Measurements from ENCODE around the gene BCL11A.

Gene BCL11A

GRCh38 chr2:60486067-60486466, 67.4 kb downstream of the BCL11A start:
- no peak for DNase-seq (ENCODE audit: low read depth)
- H3K4me3 ChIP-seq (ENCODE audit: low read depth, low read length) = no peak overlapping the region
- TF ChIP-seq, protein P1, sequence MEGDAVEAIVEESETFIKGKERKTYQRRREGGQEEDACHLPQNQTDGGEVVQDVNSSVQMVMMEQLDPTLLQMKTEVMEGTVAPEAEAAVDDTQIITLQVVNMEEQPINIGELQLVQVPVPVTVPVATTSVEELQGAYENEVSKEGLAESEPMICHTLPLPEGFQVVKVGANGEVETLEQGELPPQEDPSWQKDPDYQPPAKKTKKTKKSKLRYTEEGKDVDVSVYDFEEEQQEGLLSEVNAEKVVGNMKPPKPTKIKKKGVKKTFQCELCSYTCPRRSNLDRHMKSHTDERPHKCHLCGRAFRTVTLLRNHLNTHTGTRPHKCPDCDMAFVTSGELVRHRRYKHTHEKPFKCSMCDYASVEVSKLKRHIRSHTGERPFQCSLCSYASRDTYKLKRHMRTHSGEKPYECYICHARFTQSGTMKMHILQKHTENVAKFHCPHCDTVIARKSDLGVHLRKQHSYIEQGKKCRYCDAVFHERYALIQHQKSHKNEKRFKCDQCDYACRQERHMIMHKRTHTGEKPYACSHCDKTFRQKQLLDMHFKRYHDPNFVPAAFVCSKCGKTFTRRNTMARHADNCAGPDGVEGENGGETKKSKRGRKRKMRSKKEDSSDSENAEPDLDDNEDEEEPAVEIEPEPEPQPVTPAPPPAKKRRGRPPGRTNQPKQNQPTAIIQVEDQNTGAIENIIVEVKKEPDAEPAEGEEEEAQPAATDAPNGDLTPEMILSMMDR (conservative IDR thresholded peaks at IDR 0.05; ENCODE audit: low read depth, low read length) = no peak

DNA sequence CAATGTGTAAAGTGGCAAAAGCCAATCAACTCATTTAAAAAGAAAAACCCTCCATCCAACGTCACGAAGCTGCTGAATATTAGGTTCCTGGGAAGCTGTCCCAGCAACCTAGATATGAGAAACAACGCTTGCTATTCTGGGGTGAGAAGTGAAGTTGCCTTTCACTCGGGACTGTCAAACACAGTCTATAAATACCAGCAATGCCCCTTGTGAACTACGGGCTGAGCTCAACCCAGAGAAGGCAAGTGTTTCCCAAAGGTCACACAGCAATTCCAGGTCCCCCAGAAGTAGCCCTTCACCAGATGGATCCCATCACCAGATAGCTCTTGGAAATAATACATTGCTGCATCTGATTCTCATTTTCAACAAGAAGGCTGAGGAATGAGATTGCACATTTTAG, 67.9 kb downstream of the BCL11A start:
- TF ChIP-seq, protein P1 (conservative IDR thresholded peaks at IDR 0.05; ENCODE audit: low read depth, low read length) = no peak
- no peak overlapping the region for H3K4me3 ChIP-seq (ENCODE audit: low read depth, low read length)
- DNase-seq (ENCODE audit: low read depth) = no peak

- H3K4me3 ChIP-seq (ENCODE audit: low read depth, low read length) = no peak overlapping the region
- TF ChIP-seq, protein P1 (conservative IDR thresholded peaks at IDR 0.05; ENCODE audit: low read depth, low read length) = no peak
- DNase-seq (ENCODE audit: low read depth) = no peak
These were observed 68.4 kb downstream of the BCL11A start for GRCh38 chr2:60485055-60485454.

DNA sequence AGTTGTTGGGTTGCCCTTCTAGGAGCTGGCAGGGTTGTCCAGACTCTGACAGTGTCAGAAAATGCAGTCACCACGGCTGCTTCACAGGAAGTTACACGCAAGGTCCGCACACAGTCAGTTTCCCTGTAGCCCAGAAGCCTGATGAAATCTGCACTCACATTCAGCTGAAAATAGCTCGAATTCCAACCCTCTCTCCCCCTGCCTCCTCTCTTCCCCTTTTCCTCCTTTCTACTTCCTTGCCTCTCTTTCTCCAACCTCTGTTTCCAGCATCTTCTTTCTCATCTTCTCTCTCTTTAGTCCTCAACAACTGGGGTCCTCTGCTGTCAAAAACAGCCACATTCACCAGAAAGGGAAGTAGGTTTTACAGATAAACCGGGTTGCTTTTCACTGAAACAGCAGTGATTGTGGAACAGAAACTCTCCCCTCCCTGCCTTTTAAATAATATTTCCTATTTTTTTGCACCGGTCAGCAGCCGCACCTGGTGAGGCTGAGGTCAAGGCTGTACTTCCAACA, 69.3 kb downstream of the BCL11A start:
- TF ChIP-seq, protein P1 (conservative IDR thresholded peaks at IDR 0.05; ENCODE audit: low read depth, low read length) = no peak
- DNase-seq (ENCODE audit: low read depth) = peak; percentile 76
- H3K4me3 ChIP-seq (ENCODE audit: low read depth, low read length) = peak overlapping the region; percentile 12

GRCh38 chr2:60483401-60483800, 70.1 kb downstream of the BCL11A start:
- DNase-seq (ENCODE audit: low read depth) = peak; percentile 74
- no peak overlapping the region for H3K4me3 ChIP-seq (ENCODE audit: low read depth, low read length)
- TF ChIP-seq, protein P1 (conservative IDR thresholded peaks at IDR 0.05; ENCODE audit: low read depth, low read length) = no peak

- TF ChIP-seq, protein P1 (conservative IDR thresholded peaks at IDR 0.05; ENCODE audit: low read depth, low read length) = no peak
- H3K4me3 ChIP-seq (ENCODE audit: low read depth, low read length) = no peak overlapping the region
- no peak for DNase-seq (ENCODE audit: low read depth)
These were observed 71.2 kb downstream of the BCL11A start for GRCh38 chr2:60482222-60482621.

DNA sequence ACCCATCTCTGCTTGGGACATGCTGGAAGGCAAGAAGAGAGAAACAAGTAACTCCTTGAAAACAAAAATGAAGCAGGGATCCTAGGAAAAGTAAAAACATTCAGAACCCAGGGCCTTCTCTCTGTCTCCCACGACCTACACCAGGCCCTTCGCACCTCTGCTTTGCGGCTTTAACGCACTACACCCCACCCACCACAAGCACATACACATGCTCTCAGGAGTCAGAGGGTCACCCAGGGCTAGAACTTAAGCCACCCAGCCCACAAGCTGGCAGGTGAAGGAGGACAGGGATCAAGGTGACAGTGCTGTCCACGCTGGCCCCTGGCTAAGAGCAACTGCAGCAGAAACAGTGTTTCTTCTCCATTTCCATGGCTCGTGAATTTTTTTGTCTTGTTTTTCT, 72.2 kb downstream of the BCL11A start:
- DNase-seq (ENCODE audit: low read depth) = no peak
- H3K4me3 ChIP-seq (ENCODE audit: low read depth, low read length) = no peak overlapping the region
- TF ChIP-seq, protein P1 (conservative IDR thresholded peaks at IDR 0.05; ENCODE audit: low read depth, low read length) = no peak
